ENCODE data around the gene SUGCT. TPM values are rescaled to one million over a fixed set of nuclear protein-coding genes. Genes with fewer than 3 reads are reported as not detected.

The SUGCT gene
- total RNA-seq, 3 donors from 2014 or later: 2.3 to 4.5 (median 4.0) TPM

DNA sequence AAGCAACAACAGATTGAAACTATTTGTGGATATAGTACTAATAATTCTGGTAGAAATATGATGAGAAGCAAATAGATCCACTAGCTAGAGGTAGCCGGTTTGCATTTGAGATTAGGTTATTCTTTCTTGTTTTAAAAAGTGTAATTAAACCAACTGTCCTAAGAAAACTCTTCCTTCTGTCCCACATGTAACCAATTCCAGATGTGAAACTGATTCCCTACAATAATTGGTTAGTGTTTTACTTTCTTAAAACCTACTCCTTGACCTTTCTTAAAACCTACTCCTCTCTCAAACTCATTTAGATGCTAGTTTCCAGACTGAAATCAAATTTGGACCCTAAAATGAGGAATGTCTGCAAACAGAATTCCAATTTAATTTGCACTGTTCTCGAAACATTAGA is 521.5 kb downstream of the SUGCT start:
- intact Hi-C loops (cut with DNase I; ENCODE audit: low total_unique reads): no loop called here
- no peak for TF ChIP-seq POLR2A (IDR thresholded peaks at IDR 0.05)
- no peak for TF ChIP-seq POLR2AphosphoS5 (IDR thresholded peaks at IDR 0.05)
- H3K9me3 ChIP-seq: no peaks in the 10 kb centered on the region
- no peaks in the 10 kb centered on the region for H3K27me3 ChIP-seq
- no peak overlapping the region for H3K4me3 ChIP-seq
- no peak overlapping the region for H3K27ac ChIP-seq
- H3K36me3 ChIP-seq: no peaks in the 10 kb centered on the region
- no peaks in the 10 kb centered on the region for H3K4me1 ChIP-seq
- DNase-seq (ENCODE audit: low spot score in 2 of 2): no peak

DNA sequence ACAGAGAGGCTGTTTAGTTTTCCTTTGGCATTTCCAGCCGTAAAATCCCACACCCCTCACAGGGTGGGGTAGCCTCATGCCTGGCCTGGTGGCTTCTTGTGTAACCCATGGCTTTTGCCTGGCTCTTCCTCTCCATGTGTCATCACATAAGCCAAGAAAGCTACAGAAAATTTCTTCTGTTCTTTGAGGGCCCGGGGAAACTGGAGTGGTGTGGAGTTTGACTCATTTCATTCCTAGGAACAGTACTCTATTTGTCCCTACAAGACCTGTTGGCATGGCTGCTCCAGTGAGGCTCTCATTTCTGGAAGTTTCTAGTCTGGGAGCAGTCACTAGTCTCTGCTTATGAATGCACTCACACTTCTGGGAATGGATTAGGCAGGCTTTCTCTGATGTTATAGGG is 523.9 kb downstream of the SUGCT start:
- H3K27ac ChIP-seq: no peak overlapping the region
- H3K4me1 ChIP-seq: no peaks in the 10 kb centered on the region
- no peaks in the 10 kb centered on the region for H3K27me3 ChIP-seq
- H3K36me3 ChIP-seq: no peaks in the 10 kb centered on the region
- H3K4me3 ChIP-seq: no peak overlapping the region
- DNase-seq (ENCODE audit: low spot score in 2 of 2): no peak
- intact Hi-C loops (cut with DNase I; ENCODE audit: low total_unique reads): no loop called here
- TF ChIP-seq POLR2A (IDR thresholded peaks at IDR 0.05) (no peak), POLR2AphosphoS5 (IDR thresholded peaks at IDR 0.05) (no peak)
- TF ChIP-seq, protein P1, sequence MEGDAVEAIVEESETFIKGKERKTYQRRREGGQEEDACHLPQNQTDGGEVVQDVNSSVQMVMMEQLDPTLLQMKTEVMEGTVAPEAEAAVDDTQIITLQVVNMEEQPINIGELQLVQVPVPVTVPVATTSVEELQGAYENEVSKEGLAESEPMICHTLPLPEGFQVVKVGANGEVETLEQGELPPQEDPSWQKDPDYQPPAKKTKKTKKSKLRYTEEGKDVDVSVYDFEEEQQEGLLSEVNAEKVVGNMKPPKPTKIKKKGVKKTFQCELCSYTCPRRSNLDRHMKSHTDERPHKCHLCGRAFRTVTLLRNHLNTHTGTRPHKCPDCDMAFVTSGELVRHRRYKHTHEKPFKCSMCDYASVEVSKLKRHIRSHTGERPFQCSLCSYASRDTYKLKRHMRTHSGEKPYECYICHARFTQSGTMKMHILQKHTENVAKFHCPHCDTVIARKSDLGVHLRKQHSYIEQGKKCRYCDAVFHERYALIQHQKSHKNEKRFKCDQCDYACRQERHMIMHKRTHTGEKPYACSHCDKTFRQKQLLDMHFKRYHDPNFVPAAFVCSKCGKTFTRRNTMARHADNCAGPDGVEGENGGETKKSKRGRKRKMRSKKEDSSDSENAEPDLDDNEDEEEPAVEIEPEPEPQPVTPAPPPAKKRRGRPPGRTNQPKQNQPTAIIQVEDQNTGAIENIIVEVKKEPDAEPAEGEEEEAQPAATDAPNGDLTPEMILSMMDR (IDR thresholded peaks at IDR 0.05): no peak
- H3K9me3 ChIP-seq: no peaks in the 10 kb centered on the region

DNA sequence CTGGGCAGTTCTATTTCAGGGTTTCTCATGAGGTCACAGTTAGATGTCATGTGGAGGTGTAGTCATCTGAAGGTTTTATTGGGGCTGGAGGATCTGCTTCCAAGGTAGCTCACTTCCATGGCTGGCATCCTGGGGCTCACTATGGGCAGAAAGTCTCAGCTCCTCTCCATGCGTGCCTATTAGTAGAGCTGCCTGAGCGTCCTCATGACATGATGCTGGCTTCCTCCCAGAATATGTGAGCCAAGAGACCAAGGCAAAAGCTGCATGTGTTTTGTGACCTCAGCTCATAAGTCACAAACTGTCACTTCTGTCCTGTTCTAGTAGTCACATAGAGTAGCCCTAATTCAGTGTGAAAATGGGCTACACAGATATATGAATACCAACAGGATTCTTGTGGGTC is 524.4 kb downstream of the SUGCT start:
- TF ChIP-seq POLR2A (IDR thresholded peaks at IDR 0.05) (no peak), POLR2AphosphoS5 (IDR thresholded peaks at IDR 0.05) (no peak)
- TF ChIP-seq, protein P1 (IDR thresholded peaks at IDR 0.05): no peak
- Histone ChIP-seq H3K36me3 (no peaks in the 10 kb centered on the region), H3K4me1 (no peaks in the 10 kb centered on the region), H3K27me3 (no peaks in the 10 kb centered on the region), H3K9me3 (no peaks in the 10 kb centered on the region), H3K4me3 (no peak overlapping the region), H3K27ac (no peak overlapping the region)
- intact Hi-C loops (cut with DNase I; ENCODE audit: low total_unique reads): no loop called here
- no peak for DNase-seq (ENCODE audit: low spot score in 2 of 2)

DNA sequence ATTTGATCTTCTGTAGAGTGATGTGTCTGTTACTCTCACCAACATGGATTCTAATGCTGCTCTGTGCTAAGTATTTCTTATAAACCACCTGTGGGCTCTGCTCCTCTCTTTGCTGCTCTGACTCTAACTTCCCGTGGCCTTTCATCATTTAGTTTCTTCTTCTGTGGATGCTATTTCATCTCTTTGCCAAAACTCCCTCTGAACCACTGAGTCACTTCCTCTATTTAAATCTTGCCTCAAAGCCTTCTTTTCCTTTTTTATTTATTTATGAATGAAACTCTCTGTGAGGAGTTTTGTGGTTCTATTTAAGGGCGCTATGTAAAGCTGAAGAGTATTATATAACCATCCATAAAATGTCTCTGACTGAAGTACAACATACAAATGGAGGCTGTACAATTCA is 538.5 kb downstream of the SUGCT start:
- Histone ChIP-seq H3K27me3 (no peaks in the 10 kb centered on the region), H3K4me1 (no peaks in the 10 kb centered on the region), H3K4me3 (no peak overlapping the region), H3K36me3 (no peaks in the 10 kb centered on the region), H3K9me3 (no peaks in the 10 kb centered on the region), H3K27ac (no peak overlapping the region)
- DNase-seq (ENCODE audit: low spot score in 2 of 2): no peak
- no peak for TF ChIP-seq POLR2A (IDR thresholded peaks at IDR 0.05)
- TF ChIP-seq POLR2AphosphoS5 (IDR thresholded peaks at IDR 0.05): no peak
- TF ChIP-seq, protein P1 (IDR thresholded peaks at IDR 0.05): no peak
- intact Hi-C loops (cut with DNase I; ENCODE audit: low total_unique reads): no loop called here

DNA sequence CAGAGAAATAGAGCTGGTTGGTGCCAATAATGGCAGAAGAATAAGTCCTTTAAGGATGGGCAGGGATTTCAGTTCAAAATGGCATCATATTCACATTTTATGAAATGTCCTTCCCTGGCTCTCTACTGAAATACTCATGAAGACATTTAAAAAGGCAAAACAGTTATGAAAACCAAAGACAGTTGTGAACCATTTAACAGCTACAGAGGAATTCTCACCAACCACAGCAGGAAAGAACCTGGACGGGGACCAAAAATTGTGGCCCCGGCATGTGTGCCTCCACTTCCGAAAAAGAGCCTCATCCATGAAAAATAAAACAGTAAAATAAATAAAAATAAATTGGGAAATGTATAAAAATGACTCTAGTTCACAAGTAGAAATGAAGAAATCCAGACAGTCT is 539.5 kb downstream of the SUGCT start:
- Histone ChIP-seq H3K4me1 (no peaks in the 10 kb centered on the region), H3K9me3 (no peaks in the 10 kb centered on the region), H3K36me3 (no peaks in the 10 kb centered on the region), H3K4me3 (no peak overlapping the region), H3K27me3 (no peaks in the 10 kb centered on the region), H3K27ac (no peak overlapping the region)
- intact Hi-C loops (cut with DNase I; ENCODE audit: low total_unique reads): no loop called here
- TF ChIP-seq, protein P1 (IDR thresholded peaks at IDR 0.05): no peak
- TF ChIP-seq POLR2A (IDR thresholded peaks at IDR 0.05): no peak
- no peak for TF ChIP-seq POLR2AphosphoS5 (IDR thresholded peaks at IDR 0.05)
- no peak for DNase-seq (ENCODE audit: low spot score in 2 of 2)

DNA sequence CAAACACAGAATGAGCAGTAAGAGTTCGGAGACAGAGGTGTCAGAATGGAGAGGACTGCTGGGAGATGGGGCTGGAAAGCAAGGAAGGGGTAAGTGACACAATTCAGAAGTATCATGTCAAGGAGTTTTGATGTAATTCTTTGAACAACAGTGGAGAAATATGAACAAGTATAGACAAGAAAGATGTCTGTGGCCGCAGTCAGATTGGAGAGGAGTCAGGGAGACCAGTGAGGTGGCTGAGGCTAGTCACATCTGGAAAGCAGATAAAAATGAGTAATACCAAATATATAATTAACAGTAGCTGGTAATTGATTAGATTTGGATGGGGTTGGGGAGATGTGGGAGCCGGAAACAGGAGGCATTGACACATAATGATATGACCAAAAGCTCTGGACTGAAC is 540.9 kb downstream of the SUGCT start:
- no peak for DNase-seq (ENCODE audit: low spot score in 2 of 2)
- Histone ChIP-seq H3K4me1 (no peaks in the 10 kb centered on the region), H3K9me3 (no peaks in the 10 kb centered on the region), H3K27me3 (no peaks in the 10 kb centered on the region), H3K36me3 (no peaks in the 10 kb centered on the region), H3K27ac (no peak overlapping the region), H3K4me3 (no peak overlapping the region)
- TF ChIP-seq POLR2A (IDR thresholded peaks at IDR 0.05) (no peak), POLR2AphosphoS5 (IDR thresholded peaks at IDR 0.05) (no peak)
- TF ChIP-seq, protein P1 (IDR thresholded peaks at IDR 0.05): no peak
- intact Hi-C loops (cut with DNase I; ENCODE audit: low total_unique reads): no loop called here
